ENCODE results near the gene PIMREG. TPM values are rescaled to one million over a fixed set of nuclear protein-coding genes. Genes with fewer than 3 reads are reported as not detected.

The PIMREG gene
- total RNA-seq, 3 donors from 2014 or later = 4.3 TPM; not detected in 2

DNA sequence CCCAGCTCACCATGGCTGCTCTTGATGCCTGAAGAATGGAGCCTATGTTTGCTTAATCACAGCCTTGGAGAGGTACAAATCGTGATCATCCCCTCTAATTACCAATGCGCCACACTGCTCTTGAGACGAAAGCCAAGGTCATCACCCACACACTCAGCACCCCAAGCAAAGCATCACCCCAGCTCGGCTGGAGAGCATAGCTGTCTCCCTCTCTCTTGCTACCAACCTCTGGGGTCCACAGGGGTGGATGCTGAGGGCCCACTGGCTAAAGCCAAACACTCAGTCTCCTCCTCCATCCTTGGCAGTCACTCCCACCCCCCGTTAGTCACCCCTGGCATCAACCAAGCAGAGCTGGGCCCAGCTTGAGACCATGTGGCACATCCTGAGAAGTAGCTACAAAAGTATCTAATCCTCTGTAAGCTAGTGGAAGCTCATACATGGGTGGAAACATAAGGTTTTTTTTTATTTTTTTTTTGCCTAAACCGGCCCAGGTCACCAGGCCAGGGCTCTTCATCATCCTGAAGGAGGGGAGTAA lies 44.8 kb downstream of the PIMREG start:
- no peak for DNase-seq (ENCODE audit: low spot score in 2 of 2)
- Histone ChIP-seq H3K9me3 (no peaks in the 10 kb centered on the region), H3K4me1 (no peaks in the 10 kb centered on the region), H3K4me3 (no peak overlapping the region), H3K27ac (no peak overlapping the region), H3K36me3 (no peaks in the 10 kb centered on the region), H3K27me3 (no peaks in the 10 kb centered on the region)
- intact Hi-C loops (cut with DNase I; ENCODE audit: low total_unique reads) = loop anchor here (5.0 kb wide), 1 partner anchor 582 kb away; no protein-coding TSS in a partner anchor
- TF ChIP-seq POLR2A (IDR thresholded peaks at IDR 0.05) = no peak
- no peak for TF ChIP-seq CTCF (IDR thresholded peaks at IDR 0.05)
- TF ChIP-seq POLR2AphosphoS5 (IDR thresholded peaks at IDR 0.05) = no peak

- no peaks in the 10 kb centered on the region for H3K36me3 ChIP-seq
- DNase-seq (ENCODE audit: low spot score in 2 of 2) = no peak
Observed at GRCh38 chr17:6491071-6491700, 46.9 kb downstream of the PIMREG start.

GRCh38 chr17:6492892-6493674 lies 48.8 kb downstream of the PIMREG start:
- Histone ChIP-seq H3K4me3 (no peak overlapping the region), H3K9me3 (no peaks in the 10 kb centered on the region), H3K27me3 (no peaks in the 10 kb centered on the region), H3K36me3 (no peaks in the 10 kb centered on the region), H3K4me1 (no peaks in the 10 kb centered on the region), H3K27ac (no peak overlapping the region)
- intact Hi-C loops (cut with DNase I; ENCODE audit: low total_unique reads) = no loop called here
- TF ChIP-seq POLR2AphosphoS5 (IDR thresholded peaks at IDR 0.05) (no peak), POLR2A (IDR thresholded peaks at IDR 0.05) (no peak), CTCF (IDR thresholded peaks at IDR 0.05) (no peak)
- no peak for DNase-seq (ENCODE audit: low spot score in 2 of 2)

More at GRCh38 chr17:6491071-6491700, 46.9 kb downstream of the PIMREG start:
- Histone ChIP-seq H3K4me3 (no peak overlapping the region), H3K4me1 (no peaks in the 10 kb centered on the region), H3K27me3 (no peaks in the 10 kb centered on the region), H3K9me3 (no peaks in the 10 kb centered on the region), H3K27ac (no peak overlapping the region)
- intact Hi-C loops (cut with DNase I; ENCODE audit: low total_unique reads) = no loop called here
- TF ChIP-seq CTCF (IDR thresholded peaks at IDR 0.05) (no peak), POLR2A (IDR thresholded peaks at IDR 0.05) (no peak), POLR2AphosphoS5 (IDR thresholded peaks at IDR 0.05) (no peak)

- Histone ChIP-seq H3K27ac (no peak overlapping the region), H3K9me3 (no peaks in the 10 kb centered on the region), H3K27me3 (no peaks in the 10 kb centered on the region), H3K4me3 (no peak overlapping the region), H3K4me1 (no peaks in the 10 kb centered on the region), H3K36me3 (no peaks in the 10 kb centered on the region)
- intact Hi-C loops (cut with DNase I; ENCODE audit: low total_unique reads) = no loop called here
- no peak for DNase-seq (ENCODE audit: low spot score in 2 of 2)
- TF ChIP-seq POLR2A (IDR thresholded peaks at IDR 0.05) (no peak), POLR2AphosphoS5 (IDR thresholded peaks at IDR 0.05) (no peak), CTCF (IDR thresholded peaks at IDR 0.05) (no peak)
Observed at GRCh38 chr17:6494239-6494941, 50.1 kb downstream of the PIMREG start.

Data from breast epithelium (tissue), 4 donors.